Lung (tissue), 12 donors: Measurements from ENCODE around the gene NUP35. TPM values are rescaled to one million over a fixed set of nuclear protein-coding genes. Genes with fewer than 3 reads are reported as not detected.
"Not testable (repeated sequence)": the region's sequence is repeated elsewhere in the genome, so short reads cannot be mapped to it uniquely, and the experiment has no call there.

Source experiments
- ATAC-seq: fragments of 200-7000 bp; cut with Tn5 transposase; one replicate; pipeline ENCODE4 v1.9.1; 2020; ENCODE audit warnings: moderate number of reproducible peaks; ENCODE audit not compliant: insufficient read depth, low FRiP score
- DNase-seq, 3 donors: peaks; one replicate each; pipeline ENCODE4 v3.0.0-alpha.2; 2013 to 2017
- H3K27ac ChIP-seq, 2 donors: one replicate each; pipeline ENCODE4 v1.5.1; 2013; ENCODE audit warnings: mild to moderate bottlenecking in 2 of 2, moderate library complexity in 2 of 2, control low read depth in 1 of 2, inconsistent platforms in 1 of 2, low read depth in 1 of 2, low read length in 1 of 2
- H3K27me3 ChIP-seq, 3 donors: one replicate each; pipeline ENCODE4 v1.5.1; 2013; ENCODE audit warnings: low read length in 2 of 3; ENCODE audit not compliant: control insufficient read depth in 3 of 3, insufficient read depth in 3 of 3
- H3K36me3 ChIP-seq, 4 donors: one replicate each; pipeline ENCODE4 v1.5.1; 2013; ENCODE audit warnings: low read length in 4 of 4, mild to moderate bottlenecking in 1 of 4, moderate library complexity in 1 of 4; ENCODE audit not compliant: control insufficient read depth in 4 of 4, insufficient read depth in 4 of 4
- H3K4me1 ChIP-seq, 5 donors: one replicate each; pipeline ENCODE4 v1.5.1; 2013; ENCODE audit warnings: low read length in 5 of 5, mild to moderate bottlenecking in 2 of 5, moderate library complexity in 1 of 5; ENCODE audit not compliant: control insufficient read depth in 5 of 5, insufficient read depth in 5 of 5
- H3K4me3 ChIP-seq: one replicate; pipeline ENCODE4 v1.5.1; 2013; ENCODE audit warnings: mild to moderate bottlenecking, control low read depth, moderate library complexity
- H3K9ac ChIP-seq, 2 donors: one replicate each; pipeline ENCODE4 v1.5.1; 2013; ENCODE audit warnings: low read length in 2 of 2, control low read depth in 1 of 2; ENCODE audit not compliant: insufficient read depth in 1 of 2
- H3K9me3 ChIP-seq, 4 donors: one replicate each; pipeline ENCODE4 v1.5.1; 2013; ENCODE audit warnings: low read length in 3 of 4, mild to moderate bottlenecking in 1 of 4, moderate library complexity in 1 of 4; ENCODE audit not compliant: control insufficient read depth in 4 of 4, insufficient read depth in 3 of 4
- WGBS, 2 donors: extraction: QIAGEN DNeasy Blood & Tissue Kit; methylation state at CpG; one replicate each; pipeline ENCODE4 v1.1.7; 2013; 5-methylcytosine and 5-hydroxymethylcytosine counted together
- polyA plus RNA-seq, 2 donors: library from polyadenylated mRNA; stranded (reverse); fragments of 200-250 nt; gene quantifications; one replicate each; pipeline ENCODE4 v1.2.1, GENCODE V29; 2013
- total RNA-seq, 2 donors: library from RNA; depleted of rRNA in 1 of 2; stranded (reverse); fragments of >200 nt in 1 of 2; gene quantifications; one replicate each; pipeline ENCODE4 v1.2.1, GENCODE V29; 2014 to 2021
- TF ChIP-seq, protein P1 (sequence below): IDR thresholded peaks from 2 replicates; pipeline ENCODE4 v1.5.1; 2012; ENCODE audit warnings: mild to moderate bottlenecking; ENCODE audit errors: control extremely low read depth, extremely low read depth
- donor health status: control.
- donor health status: control.
- donor health status: Bipolar disorder and iron deficiency.
- donor health status: healthy.
- donor health status: DM: yes; HTN: yes; CAD: no.

NUP35 gene
- total and polyA plus RNA-seq, 4 donors, result 9.5 to 28.0 (median 12.4) TPM

DNA sequence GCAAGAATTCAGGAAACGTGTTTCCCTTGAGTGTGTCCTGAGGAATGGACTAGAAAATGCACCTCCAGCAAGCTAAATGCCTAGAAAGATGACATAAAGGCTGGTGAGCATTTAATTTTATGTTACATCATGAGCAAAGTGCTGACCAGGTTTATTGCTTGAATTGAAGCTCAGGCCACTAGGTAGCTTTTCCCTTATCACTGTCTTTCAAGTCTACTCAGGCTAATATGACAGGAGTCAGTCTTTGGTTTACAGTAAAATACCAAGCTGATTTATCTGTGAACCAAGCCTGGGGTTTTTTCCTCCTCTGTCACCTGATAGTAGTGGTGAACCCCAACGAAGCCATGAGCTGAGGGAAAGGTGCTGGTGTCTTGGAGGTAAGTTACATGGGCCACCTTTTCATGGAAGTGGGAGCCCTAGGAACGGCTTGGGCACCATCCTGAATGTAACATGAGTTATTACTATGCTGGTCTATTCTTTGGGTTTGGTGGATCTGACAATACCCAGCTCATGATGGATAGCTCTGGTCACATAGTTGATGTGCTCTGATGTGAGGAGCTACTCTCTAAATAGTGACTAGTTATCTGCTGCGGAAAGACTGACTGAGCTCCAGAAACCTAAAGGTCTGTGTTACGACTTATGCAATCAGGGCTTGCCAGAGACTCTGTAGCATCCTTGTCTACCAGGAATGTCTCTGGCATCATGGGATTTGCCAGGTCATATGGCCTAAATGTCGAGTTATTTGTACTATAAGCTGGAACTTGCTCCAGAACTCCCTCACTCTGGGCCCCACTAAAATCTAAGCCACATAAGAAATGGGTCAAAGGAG lies 39.8 kb downstream of the NUP35 start:
- TF ChIP-seq, protein P1, sequence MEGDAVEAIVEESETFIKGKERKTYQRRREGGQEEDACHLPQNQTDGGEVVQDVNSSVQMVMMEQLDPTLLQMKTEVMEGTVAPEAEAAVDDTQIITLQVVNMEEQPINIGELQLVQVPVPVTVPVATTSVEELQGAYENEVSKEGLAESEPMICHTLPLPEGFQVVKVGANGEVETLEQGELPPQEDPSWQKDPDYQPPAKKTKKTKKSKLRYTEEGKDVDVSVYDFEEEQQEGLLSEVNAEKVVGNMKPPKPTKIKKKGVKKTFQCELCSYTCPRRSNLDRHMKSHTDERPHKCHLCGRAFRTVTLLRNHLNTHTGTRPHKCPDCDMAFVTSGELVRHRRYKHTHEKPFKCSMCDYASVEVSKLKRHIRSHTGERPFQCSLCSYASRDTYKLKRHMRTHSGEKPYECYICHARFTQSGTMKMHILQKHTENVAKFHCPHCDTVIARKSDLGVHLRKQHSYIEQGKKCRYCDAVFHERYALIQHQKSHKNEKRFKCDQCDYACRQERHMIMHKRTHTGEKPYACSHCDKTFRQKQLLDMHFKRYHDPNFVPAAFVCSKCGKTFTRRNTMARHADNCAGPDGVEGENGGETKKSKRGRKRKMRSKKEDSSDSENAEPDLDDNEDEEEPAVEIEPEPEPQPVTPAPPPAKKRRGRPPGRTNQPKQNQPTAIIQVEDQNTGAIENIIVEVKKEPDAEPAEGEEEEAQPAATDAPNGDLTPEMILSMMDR, result no peak
- Histone ChIP-seq H3K27ac (no peak overlapping the region), H3K4me3 (no peak overlapping the region), H3K4me1 (no peaks in the 10 kb centered on the region), H3K9ac (no peak overlapping the region), H3K9me3 (no peaks in the 10 kb centered on the region), H3K27me3 (no peaks in the 10 kb centered on the region), H3K36me3 (peaks cover 3 to 10% (median 6%) of the 10 kb centered on the region in 4 donors)
- ATAC-seq (no peak), DNase-seq (no peak)
- WGBS, 2 donors, result 78 to 81% methylated on average over 6 of the region's 6 CpGs

DNA sequence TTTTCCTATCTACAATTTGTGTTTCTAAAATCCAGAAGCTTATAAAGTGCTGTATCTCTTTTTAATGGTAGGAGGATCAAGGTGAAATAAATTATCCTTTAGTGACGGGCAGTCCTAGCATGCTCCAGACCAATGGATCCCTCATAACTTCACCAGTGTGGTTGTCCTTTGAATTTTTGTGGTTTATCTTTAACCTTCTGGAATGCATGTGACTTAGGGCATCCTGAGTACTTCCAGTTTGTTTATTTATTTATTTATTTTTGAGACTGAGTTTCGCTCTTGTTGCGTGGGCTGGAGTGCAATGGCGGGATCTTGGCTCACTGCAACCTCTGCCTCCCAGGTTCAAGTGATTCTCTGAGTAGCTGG lies 40.4 kb downstream of the NUP35 start:
- Histone ChIP-seq H3K27ac (no peak overlapping the region), H3K9ac (no peak overlapping the region), H3K27me3 (no peaks in the 10 kb centered on the region), H3K36me3 (peaks cover 3 to 10% (median 6%) of the 10 kb centered on the region in 4 donors), H3K4me1 (no peaks in the 10 kb centered on the region), H3K4me3 (no peak overlapping the region), H3K9me3 (no peaks in the 10 kb centered on the region)
- ATAC-seq (no peak), DNase-seq (no peak)
- WGBS, 2 donors, result 98 to 100% methylated on average over 4 of the region's 4 CpGs
- TF ChIP-seq, protein P1, result no peak

DNA sequence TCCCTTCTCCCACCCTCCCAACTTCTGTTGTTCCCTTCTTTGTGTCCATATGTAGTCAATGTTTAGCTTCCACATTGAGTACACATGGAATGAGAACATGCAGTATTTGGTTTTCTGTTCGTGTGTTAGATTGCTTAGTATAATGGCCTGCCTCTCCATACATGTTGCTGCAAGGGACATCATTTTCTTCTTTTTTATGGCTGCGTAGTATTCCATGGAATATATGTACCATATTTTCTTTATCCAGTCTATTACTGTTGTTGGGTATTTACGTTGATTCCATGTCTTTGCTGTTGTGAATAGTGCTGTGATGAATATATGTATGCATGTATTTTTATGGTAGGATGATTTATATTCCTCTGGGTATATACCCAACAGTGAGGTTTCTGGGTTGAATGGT lies 42.0 kb downstream of the NUP35 start:
- 96 to 98% methylated on average over 3 of the region's 3 CpGs for WGBS, 2 donors
- TF ChIP-seq, protein P1, result no peak
- peaks cover 0 to 10% (median 6%) of the 10 kb centered on the region in 4 donors for H3K36me3 ChIP-seq

DNA sequence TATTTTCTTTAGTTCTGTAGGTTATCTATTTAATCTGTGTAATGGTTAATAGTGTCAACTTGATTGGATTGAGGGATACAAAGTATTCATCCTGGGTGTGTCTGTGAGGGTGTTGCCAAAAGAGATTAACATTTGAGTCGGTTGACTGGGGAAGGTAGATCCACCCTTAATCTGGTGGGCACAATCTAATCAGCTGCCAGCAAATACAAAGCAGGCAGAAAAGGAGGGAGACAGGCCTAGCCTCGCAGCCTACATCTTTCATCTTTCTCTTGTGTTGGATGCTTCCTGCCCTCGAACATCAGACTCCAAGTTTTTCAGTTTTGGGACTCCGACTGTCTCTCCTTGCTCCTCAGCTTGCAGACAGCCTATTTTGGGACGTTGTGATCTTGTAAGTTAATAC lies 42.7 kb downstream of the NUP35 start:
- not testable (repeated sequence) for H3K9ac ChIP-seq, H3K27ac ChIP-seq, H3K36me3 ChIP-seq, H3K27me3 ChIP-seq, H3K4me1 ChIP-seq, H3K4me3 ChIP-seq, ATAC-seq, DNase-seq, H3K9me3 ChIP-seq
- WGBS, 2 donors, result 89 to 95% methylated on average over 5 of the region's 5 CpGs

More for the DNA sequence above, 42.0 kb downstream of the NUP35 start:
- ATAC-seq, result no peak
- Histone ChIP-seq H3K9ac (no peak overlapping the region), H3K9me3 (no peaks in the 10 kb centered on the region), H3K4me1 (no peaks in the 10 kb centered on the region), H3K4me3 (no peak overlapping the region), H3K27ac (no peak overlapping the region), H3K27me3 (no peaks in the 10 kb centered on the region)
- DNase-seq, result no peak
